ENCODE data around the gene APOA1. TPM values are rescaled to one million over a fixed set of nuclear protein-coding genes. Genes with fewer than 3 reads are reported as not detected.

Gene APOA1
- total RNA-seq, 4 donors from 2014 or later, result 1.3 TPM; not detected in 3

- Histone ChIP-seq H3K27ac (peak overlapping the region in 1 of 4 donors; percentile 90), H3K4me1 (peaks cover 0 to 36% (median 17%) of the 10 kb centered on the region in 3 donors), H3K4me3 (no peak overlapping the region), H3K36me3 (peaks cover 0 to 25% of the 10 kb centered on the region in 2 donors), H3K9me3 (no peaks in the 10 kb centered on the region), H3K27me3 (no peaks in the 10 kb centered on the region)
- TF ChIP-seq CTCF (IDR thresholded peaks at IDR 0.05), result no peak
- TF ChIP-seq EP300 (IDR thresholded peaks at IDR 0.05), result no peak
- TF ChIP-seq POLR2AphosphoS5 (IDR thresholded peaks at IDR 0.05), result no peak
- TF ChIP-seq POLR2A (IDR thresholded peaks at IDR 0.05), result no peak
- 83 to 100% methylated on average over 1 of the region's 4 CpGs for WGBS, 2 donors (ENCODE audit: low coverage in 1 of 2)
- no peak for ATAC-seq
Measured at GRCh38 chr11:116788975-116789374, 48.4 kb downstream of the APOA1 start.

GRCh38 chr11:116788534-116788933 lies 48.9 kb downstream of the APOA1 start:
- Histone ChIP-seq H3K27ac (peak overlapping the region; percentile 78 to 91 (median 90)), H3K36me3 (peaks cover 0 to 30% of the 10 kb centered on the region in 2 donors), H3K4me3 (peak overlapping the region; percentile 70 to 99), H3K9me3 (no peaks in the 10 kb centered on the region), H3K4me1 (peaks cover 0 to 36% (median 17%) of the 10 kb centered on the region in 3 donors), H3K27me3 (no peaks in the 10 kb centered on the region)
- no peak for ATAC-seq
- 37 to 67% methylated on average over 3 to 4 of the region's 4 CpGs for WGBS, 2 donors (ENCODE audit: low coverage in 1 of 2)
- no peak for TF ChIP-seq EP300 (IDR thresholded peaks at IDR 0.05)
- TF ChIP-seq POLR2AphosphoS5 (IDR thresholded peaks at IDR 0.05), result no peak
- TF ChIP-seq CTCF (IDR thresholded peaks at IDR 0.05), result no peak
- no peak for TF ChIP-seq POLR2A (IDR thresholded peaks at IDR 0.05)

- peak within 1 kb of the TSS; percentile 70 to 99 for H3K4me3 ChIP-seq
- peak within 1 kb of the TSS; percentile 78 to 91 (median 90) for H3K27ac ChIP-seq
- TF ChIP-seq POLR2A (IDR thresholded peaks at IDR 0.05) (peak; percentile 59 to 73), POLR2AphosphoS5 (IDR thresholded peaks at IDR 0.05) (peak; percentile 61), CTCF (IDR thresholded peaks at IDR 0.05) (peak in 3 of 4 experiments; percentile 10 to 41 (median 41)), EP300 (IDR thresholded peaks at IDR 0.05) (no peak)
Measured at GRCh38 chr11:116787786-116788486, 49.5 kb downstream of the APOA1 start, which contains the start of gene ZPR1. ZPR1 (minus strand) TSS chr11:116788023; CDS start chr11:116787990, 33 bp downstream.

GRCh38 chr11:116787436-116787785 lies 50.0 kb downstream of the APOA1 start:
- Histone ChIP-seq H3K9me3 (no peaks in the 10 kb centered on the region), H3K36me3 (peaks cover 4 to 41% of the 10 kb centered on the region in 2 donors), H3K27me3 (no peaks in the 10 kb centered on the region), H3K4me1 (peaks cover 0 to 36% (median 17%) of the 10 kb centered on the region in 3 donors), H3K27ac (peak overlapping the region; percentile 78 to 91 (median 90)), H3K4me3 (peak overlapping the region; percentile 70 to 99)
- no peak for ATAC-seq
- no peak for TF ChIP-seq CTCF (IDR thresholded peaks at IDR 0.05)
- TF ChIP-seq EP300 (IDR thresholded peaks at IDR 0.05), result no peak
- TF ChIP-seq POLR2A (IDR thresholded peaks at IDR 0.05), result no peak
- TF ChIP-seq POLR2AphosphoS5 (IDR thresholded peaks at IDR 0.05), result no peak
- WGBS, 2 donors (ENCODE audit: low coverage in 1 of 2), result 0% methylated on average over 5 to 11 of the region's 15 CpGs

More at GRCh38 chr11:116787786-116788486, 49.5 kb downstream of the APOA1 start, which contains the start of gene ZPR1:
- no peaks in the 10 kb centered on the region for H3K27me3 ChIP-seq
- peaks cover 3 to 36% of the 10 kb centered on the region in 2 donors for H3K36me3 ChIP-seq
- 0 to 4% methylated on average over 7 to 11 of the region's 56 CpGs for WGBS, 2 donors (ENCODE audit: low coverage in 1 of 2)
- no peaks in the 10 kb centered on the region for H3K9me3 ChIP-seq
- H3K4me1 ChIP-seq, result peaks cover 0 to 36% (median 17%) of the 10 kb centered on the region in 3 donors
- ATAC-seq, result peak; percentile 87

Measured in gastroesophageal sphincter (tissue), 4 donors.